Measurements from ENCODE around the gene TMEM178B.
"Not testable (repeated sequence)": the region's sequence is repeated elsewhere in the genome, so short reads cannot be mapped to it uniquely, and the experiment has no call there.

TMEM178B gene

DNA sequence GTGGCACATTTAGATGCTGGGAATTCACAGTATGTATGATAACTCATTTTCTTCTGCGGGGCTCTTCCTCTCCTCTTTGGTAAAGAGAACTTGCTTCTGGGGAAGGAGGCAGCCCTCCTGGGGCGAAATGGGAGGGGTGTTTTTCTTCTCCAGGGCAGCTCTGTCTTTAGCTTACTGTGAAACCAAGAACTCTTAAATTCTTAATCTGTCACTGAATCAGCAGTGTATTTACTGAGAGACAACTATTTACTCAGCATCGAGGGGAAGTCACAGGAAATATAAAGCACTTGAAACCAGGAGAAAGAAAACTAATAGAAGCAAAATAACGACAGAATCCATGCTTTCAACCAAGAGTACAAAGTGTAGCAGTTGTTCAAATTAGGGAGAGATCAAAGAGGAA is 319.2 kb downstream of the TMEM178B start:
- Mint-ChIP-seq H3K36me3 (ENCODE audit: low read depth) (no peaks in the 10 kb centered on the region), H3K4me1 (no peaks in the 10 kb centered on the region), H3K4me3 (no peak overlapping the region), H3K27ac (no peak overlapping the region), H3K27me3 (ENCODE audit: low read depth) (no peaks in the 10 kb centered on the region), H3K9me3 (no peaks in the 10 kb centered on the region)
- TF ChIP-seq, protein P1, sequence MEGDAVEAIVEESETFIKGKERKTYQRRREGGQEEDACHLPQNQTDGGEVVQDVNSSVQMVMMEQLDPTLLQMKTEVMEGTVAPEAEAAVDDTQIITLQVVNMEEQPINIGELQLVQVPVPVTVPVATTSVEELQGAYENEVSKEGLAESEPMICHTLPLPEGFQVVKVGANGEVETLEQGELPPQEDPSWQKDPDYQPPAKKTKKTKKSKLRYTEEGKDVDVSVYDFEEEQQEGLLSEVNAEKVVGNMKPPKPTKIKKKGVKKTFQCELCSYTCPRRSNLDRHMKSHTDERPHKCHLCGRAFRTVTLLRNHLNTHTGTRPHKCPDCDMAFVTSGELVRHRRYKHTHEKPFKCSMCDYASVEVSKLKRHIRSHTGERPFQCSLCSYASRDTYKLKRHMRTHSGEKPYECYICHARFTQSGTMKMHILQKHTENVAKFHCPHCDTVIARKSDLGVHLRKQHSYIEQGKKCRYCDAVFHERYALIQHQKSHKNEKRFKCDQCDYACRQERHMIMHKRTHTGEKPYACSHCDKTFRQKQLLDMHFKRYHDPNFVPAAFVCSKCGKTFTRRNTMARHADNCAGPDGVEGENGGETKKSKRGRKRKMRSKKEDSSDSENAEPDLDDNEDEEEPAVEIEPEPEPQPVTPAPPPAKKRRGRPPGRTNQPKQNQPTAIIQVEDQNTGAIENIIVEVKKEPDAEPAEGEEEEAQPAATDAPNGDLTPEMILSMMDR (IDR thresholded peaks at IDR 0.05; ENCODE audit: unreplicated experiment in 3 of 3), result no peak

DNA sequence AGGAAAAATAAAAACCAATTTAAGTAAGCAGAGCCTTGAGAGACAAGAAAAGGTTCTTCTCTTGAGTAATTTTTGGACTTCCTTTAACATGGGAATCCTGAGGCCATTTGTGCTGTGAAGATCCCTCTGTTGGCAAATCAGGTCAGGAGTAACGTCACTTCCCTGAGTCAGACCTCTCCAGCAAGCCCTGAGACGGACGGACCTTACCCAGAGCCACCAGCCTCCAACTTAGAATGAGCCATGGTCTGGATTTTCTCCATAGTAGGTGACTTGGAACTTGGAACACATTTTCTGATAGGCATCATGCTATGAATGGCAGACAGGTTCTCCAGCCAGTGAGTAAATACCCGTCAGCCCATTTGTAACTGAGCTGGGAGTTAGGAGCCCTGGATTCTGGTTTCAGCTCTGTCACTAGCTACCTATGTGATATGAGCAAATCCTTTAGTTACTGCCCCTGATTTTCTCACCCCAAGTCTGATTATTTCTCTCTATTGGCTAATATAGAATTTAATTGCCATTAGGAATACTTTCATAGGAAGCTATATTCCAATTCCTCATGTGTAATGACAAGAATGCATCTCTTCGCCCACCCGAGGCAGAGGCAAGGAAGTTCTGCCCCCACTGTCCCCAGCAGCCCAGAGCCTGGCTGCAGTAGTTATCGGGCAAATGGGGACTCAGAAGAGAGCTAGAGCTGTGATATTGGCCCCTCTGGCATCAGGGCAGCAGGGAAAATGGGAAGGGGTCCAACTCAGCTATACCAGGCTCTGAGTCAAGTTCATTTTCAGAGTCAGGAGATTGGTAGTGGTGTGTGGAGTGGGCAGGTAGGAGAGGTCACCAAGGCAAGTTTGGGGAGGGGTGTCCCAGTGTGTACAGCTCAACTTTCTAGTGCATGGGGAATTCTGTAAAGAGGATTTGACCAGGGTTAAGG is 323.6 kb downstream of the TMEM178B start:
- no peaks in the 10 kb centered on the region for H3K27me3 Mint-ChIP-seq (ENCODE audit: low read depth)

DNA sequence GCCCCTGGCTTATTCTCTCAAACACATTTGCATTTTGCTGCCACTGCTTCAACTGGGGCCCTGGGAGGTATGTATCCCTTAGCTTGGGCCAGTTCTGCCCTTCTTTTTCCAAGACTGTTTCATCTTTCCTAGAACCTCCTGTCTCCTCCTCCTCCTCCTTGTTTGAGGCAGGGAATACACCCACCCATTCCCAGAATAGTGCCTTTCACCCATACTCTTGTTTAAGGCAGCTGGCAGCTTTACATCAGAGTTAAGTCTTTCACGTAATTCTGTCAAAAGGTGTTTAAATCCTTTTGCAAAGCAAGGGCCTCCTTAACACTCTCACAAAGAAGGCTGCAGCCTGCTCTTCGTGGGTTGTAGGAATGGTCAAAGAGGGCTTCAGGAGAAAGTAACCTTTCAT is 326.5 kb downstream of the TMEM178B start:
- H3K36me3 Mint-ChIP-seq (ENCODE audit: low read depth), result no peaks in the 10 kb centered on the region

More for the DNA sequence above, 323.6 kb downstream of the TMEM178B start:
- TF ChIP-seq, protein P1 (IDR thresholded peaks at IDR 0.05; ENCODE audit: unreplicated experiment in 3 of 3), result no peak
- Mint-ChIP-seq H3K36me3 (ENCODE audit: low read depth) (no peaks in the 10 kb centered on the region), H3K27ac (no peak overlapping the region), H3K9me3 (no peaks in the 10 kb centered on the region), H3K4me1 (no peaks in the 10 kb centered on the region), H3K4me3 (no peak overlapping the region)

DNA sequence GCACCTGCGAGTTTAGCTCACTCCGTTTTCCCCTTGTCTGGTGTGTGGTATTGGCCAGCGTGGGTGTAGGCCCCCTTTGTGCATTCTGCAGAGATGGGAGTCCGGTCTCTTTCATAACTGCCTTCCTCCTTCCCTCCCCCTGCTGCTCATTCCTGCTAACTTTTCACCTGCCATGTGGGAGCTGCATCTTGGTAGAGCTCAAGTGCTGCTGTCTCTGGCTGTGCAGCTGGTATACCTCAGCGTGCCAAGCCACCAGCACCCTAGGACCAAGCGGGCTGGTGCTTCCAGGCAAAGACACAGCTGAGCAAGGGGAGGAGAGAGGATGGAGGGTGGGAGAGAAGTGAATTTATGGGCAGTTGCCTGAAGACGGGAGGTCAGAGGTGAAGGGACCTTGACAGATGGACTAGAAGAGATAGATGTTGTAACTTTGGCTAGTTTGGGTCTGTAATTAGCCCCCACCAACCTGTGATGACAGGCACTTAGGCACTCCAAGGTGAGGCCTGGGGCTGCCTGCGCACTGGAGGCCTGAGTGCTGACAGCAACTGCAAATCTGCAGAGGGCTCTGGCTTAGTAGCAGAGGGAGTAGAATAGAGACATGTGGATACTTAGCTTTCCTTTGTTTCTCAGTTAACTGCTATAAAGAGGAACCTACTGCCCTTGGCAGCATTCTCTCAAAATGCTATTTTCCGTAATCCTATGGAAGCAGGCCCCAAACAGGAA is 328.6 kb downstream of the TMEM178B start:
- no peaks in the 10 kb centered on the region for H3K9me3 Mint-ChIP-seq
- TF ChIP-seq, protein P1 (IDR thresholded peaks at IDR 0.05; ENCODE audit: unreplicated experiment in 3 of 3), result no peak
- no peaks in the 10 kb centered on the region for H3K36me3 Mint-ChIP-seq (ENCODE audit: low read depth)
- no peak overlapping the region for H3K27ac Mint-ChIP-seq
- H3K27me3 Mint-ChIP-seq (ENCODE audit: low read depth), result no peaks in the 10 kb centered on the region
- H3K4me1 Mint-ChIP-seq, result no peaks in the 10 kb centered on the region
- H3K4me3 Mint-ChIP-seq, result no peak overlapping the region

More for the DNA sequence above, 326.5 kb downstream of the TMEM178B start:
- Mint-ChIP-seq H3K4me1 (no peaks in the 10 kb centered on the region), H3K27ac (no peak overlapping the region), H3K27me3 (ENCODE audit: low read depth) (no peaks in the 10 kb centered on the region), H3K9me3 (no peaks in the 10 kb centered on the region), H3K4me3 (no peak overlapping the region)
- TF ChIP-seq, protein P1 (IDR thresholded peaks at IDR 0.05; ENCODE audit: unreplicated experiment in 3 of 3), result no peak

DNA sequence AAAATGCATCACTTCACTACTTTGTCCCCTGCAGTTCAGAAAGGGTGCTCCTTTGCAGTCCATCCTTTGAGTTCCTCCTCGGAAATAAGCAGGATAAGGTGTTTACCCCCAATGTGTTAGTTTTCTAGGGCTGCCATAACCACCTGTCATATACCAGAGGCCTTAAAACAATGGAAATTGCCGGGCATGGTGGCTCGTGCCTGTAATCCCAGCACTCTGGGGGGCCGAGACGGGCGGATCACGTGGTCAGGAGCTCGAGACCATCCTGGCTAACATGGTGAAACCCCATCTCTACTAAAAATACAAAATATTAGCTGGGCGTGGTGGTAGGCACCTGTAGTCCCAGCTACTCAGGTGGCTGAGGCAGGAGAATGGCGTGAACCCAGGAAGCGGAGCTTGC is 330.0 kb downstream of the TMEM178B start:
- not testable (repeated sequence) for H3K9me3 Mint-ChIP-seq; H3K36me3 Mint-ChIP-seq (ENCODE audit: low read depth); H3K27me3 Mint-ChIP-seq (ENCODE audit: low read depth); H3K4me3 Mint-ChIP-seq; H3K27ac Mint-ChIP-seq; H3K4me1 Mint-ChIP-seq

DNA sequence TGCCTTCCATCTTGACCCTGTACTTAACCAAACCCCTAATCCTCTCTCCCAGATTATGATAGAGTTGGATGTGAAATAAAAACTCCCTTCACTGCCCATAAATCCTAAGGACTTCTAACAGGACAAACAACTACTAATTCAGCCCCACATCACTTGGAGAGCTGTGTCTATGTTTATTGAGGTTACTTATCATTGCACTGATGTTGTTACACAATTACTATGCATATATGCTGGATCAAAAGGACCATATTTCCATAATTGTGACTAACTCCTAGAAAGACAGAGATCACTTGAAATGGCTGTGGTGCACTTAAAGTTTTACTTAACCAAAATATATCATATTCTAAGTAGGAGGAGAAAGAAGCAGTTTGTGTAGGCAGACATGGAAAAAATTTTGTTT is 332.5 kb downstream of the TMEM178B start:
- TF ChIP-seq, protein P1 (IDR thresholded peaks at IDR 0.05; ENCODE audit: unreplicated experiment in 3 of 3), result no peak
- peaks cover 4% of the 10 kb centered on the region for H3K27me3 Mint-ChIP-seq (ENCODE audit: low read depth)
- H3K9me3 Mint-ChIP-seq, result no peaks in the 10 kb centered on the region
- no peak overlapping the region for H3K27ac Mint-ChIP-seq
- H3K4me1 Mint-ChIP-seq, result peaks cover 4% of the 10 kb centered on the region
- no peak overlapping the region for H3K4me3 Mint-ChIP-seq
- no peaks in the 10 kb centered on the region for H3K36me3 Mint-ChIP-seq (ENCODE audit: low read depth)
